Sciatic nerve (tissue), 2 donors: ENCODE measurements around the gene CEP85L. TPM values are rescaled to one million over a fixed set of nuclear protein-coding genes. Genes with fewer than 3 reads are reported as not detected.

Source experiments
- ATAC-seq: fragments of 200-7000 bp; cut with Tn5 transposase; one replicate; pipeline ENCODE4 v1.9.1; 2020; ENCODE audit warnings: mild to moderate bottlenecking, moderate library complexity
- DNase-seq: peaks from one replicate; pipeline ENCODE4 v3.0.0-alpha.2; 2020; ENCODE audit warnings: low spot score
- intact Hi-C: fragments of 100-400 bp; cut with DNase I; formaldehyde crosslinking; loops from one replicate; pipeline ENCODE4 v1.14.2; 2022
- total RNA-seq: library from RNA; stranded (reverse); fragmentation: NEBNext Ultra II Directional; extraction: Animal tissue kit (Norgen Biotek cat#: 25700); gene quantifications from one replicate; pipeline ENCODE4 v1.2.1, GENCODE V29; 2021
- donor health status: DM: no; HTN: no; CAD: no.
- donor health status: DM: no; HTN: no; CAD: no.

Gene CEP85L
- 50.4 TPM for total RNA-seq

- DNase-seq = peak; percentile 95
- ATAC-seq = peak; percentile 96
- intact Hi-C loops = no loop called here
Observed at GRCh38 chr6:118651282-118652050, at the start of gene CEP85L. Gene CEP85L, minus strand, starts transcription at chr6:118651591. Its CDS starts 322 bp downstream, at chr6:118651269.

DNA sequence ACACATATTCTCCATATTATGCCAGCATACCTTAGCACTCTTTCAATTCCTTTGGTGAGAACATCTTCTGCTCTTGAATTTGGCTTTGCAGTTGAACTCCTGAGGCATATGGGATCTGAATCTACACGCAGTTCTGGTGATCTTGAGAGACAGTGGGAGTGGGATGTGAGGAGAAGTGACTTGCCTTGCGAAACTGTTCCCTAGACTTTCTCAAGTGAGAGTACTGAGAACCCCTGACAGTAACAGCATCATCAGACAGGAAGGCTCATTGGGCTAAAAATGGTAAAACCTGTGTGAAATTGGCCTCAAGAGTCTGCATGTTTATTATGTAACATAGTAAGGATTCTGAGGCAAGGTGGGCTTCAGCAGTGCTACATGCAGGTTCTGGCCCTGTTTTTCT is 49.1 kb upstream of the CEP85L start:
- ATAC-seq (no peak), DNase-seq (no peak)
- intact Hi-C loops = no loop called here

- no peak for ATAC-seq
- no peak for DNase-seq
- intact Hi-C loops = no loop called here
Observed at GRCh38 chr6:118697554-118697953, 46.2 kb upstream of the CEP85L start.

GRCh38 chr6:118696271-118696670 is 44.9 kb upstream of the CEP85L start:
- ATAC-seq (no peak), DNase-seq (no peak)
- intact Hi-C loops = no loop called here

GRCh38 chr6:118693562-118693961 is 42.2 kb upstream of the CEP85L start:
- intact Hi-C loops = no loop called here
- DNase-seq (no peak), ATAC-seq (no peak)

- DNase-seq (no peak), ATAC-seq (no peak)
- intact Hi-C loops = no loop called here
Observed at GRCh38 chr6:118685823-118686449, 34.5 kb upstream of the CEP85L start.

GRCh38 chr6:118683881-118684872 is 32.8 kb upstream of the CEP85L start:
- DNase-seq (no peak), ATAC-seq (no peak)
- intact Hi-C loops = no loop called here

- no peak for DNase-seq
- ATAC-seq = peak; percentile 87
- intact Hi-C loops = no loop called here
Observed at GRCh38 chr6:118680452-118681095, 29.2 kb upstream of the CEP85L start.

- DNase-seq = no peak
- intact Hi-C loops = no loop called here
- ATAC-seq = no peak
Observed at GRCh38 chr6:118679327-118679901, 28.0 kb upstream of the CEP85L start.

DNA sequence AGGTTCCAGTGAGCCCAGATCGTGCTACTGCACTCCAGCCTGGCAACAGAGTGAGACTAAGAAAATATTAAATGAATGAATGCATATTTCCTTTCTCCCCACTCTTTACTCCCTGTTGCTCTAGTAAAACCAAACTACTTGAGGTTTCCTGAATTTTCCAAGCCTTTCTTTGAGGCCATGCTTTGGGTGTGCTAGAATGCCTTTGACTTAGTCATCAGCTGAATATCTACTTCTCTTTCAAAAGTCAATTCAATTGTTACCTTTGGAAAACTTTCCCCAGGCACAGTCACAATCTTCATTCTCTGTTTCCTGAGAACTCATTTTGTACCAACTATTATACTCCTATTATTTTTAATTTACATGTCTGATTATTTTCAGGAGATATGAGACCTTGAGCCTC is 27.5 kb upstream of the CEP85L start:
- ATAC-seq (no peak), DNase-seq (no peak)
- intact Hi-C loops = no loop called here

- DNase-seq (no peak), ATAC-seq (no peak)
- intact Hi-C loops = no loop called here
Observed at GRCh38 chr6:118677193-118677592, 25.8 kb upstream of the CEP85L start.

DNA sequence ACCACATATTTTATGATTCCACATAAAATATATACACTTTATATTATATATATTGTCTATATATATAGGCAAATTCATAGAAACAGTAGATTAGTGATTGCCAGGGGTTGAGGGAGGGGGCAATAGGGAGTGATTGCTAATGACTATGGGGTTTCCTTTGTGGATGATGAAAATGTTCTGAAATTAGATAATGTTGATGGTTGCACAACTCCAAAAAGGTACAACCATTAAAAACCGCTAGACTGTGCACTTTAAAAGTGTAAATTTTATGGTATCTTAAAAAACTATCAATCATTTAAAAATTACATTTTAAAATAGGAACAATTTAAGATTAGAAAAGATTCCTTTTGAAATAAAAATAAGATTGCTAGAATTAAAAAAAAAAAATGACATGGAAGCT is 23.8 kb upstream of the CEP85L start:
- DNase-seq (no peak), ATAC-seq (no peak)
- intact Hi-C loops = no loop called here

DNA sequence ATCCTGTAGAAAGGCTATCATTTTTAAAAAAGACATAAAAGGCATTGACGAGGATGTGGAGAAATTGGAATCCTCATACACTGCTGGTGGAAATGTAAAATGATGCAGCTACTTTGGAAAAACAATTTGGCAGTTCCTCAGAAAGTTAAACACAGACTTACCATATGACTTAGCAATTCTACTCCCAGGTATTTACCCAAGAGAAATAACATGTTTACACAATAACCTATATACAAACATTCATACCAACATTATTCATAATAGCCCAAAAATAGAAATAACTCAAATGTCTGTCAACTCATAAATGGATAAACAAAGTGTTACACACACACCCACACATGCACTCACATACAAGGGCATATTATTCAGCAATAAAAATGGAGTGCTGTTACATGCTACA is 23.4 kb upstream of the CEP85L start:
- intact Hi-C loops = no loop called here
- ATAC-seq = no peak
- DNase-seq = no peak

DNA sequence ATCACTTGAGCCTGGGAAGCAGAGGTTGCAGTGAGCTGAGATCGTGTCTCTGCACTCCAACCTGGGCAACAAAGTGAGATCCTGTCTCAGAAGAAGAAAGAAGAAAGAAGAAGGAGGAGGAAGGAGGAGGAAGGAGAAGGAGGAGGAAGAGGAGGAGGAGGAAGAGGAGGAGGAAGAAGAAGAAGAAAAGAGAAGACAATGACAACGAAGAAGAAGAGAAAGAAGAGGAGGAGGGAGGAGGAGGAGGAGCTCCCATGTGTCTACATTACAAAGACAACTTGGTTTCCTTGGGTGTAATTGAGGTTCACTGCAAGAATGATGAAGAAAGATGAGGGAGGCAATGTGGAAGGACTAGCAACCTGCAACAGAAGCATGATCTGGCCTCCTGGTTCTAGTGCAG is 21.3 kb upstream of the CEP85L start:
- ATAC-seq (no peak), DNase-seq (no peak)
- intact Hi-C loops = no loop called here

DNA sequence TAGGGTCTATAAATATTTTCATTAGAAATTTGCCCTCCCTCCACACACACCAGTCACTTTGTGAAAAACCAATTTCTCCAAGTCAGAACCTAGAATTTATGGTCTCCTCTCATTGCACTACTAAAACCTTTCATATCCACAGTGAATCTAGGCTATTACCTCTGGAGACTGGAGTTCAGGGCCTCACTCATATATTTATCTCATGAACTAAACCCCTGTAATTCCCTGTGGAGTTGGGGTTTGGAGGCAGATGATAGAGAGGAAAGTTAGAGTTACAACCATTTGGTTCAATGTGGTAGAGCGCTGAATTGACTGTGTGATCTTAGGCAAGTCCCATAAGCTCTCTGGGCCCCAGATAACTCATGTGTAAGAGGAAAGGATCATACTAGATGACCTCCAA is 18.2 kb upstream of the CEP85L start:
- ATAC-seq = no peak
- intact Hi-C loops = no loop called here
- DNase-seq = no peak

GRCh38 chr6:118668761-118669385 is 17.5 kb upstream of the CEP85L start:
- intact Hi-C loops = no loop called here
- DNase-seq = no peak
- ATAC-seq = peak; percentile 35

- intact Hi-C loops = no loop called here
- ATAC-seq = no peak
- no peak for DNase-seq
Observed at GRCh38 chr6:118667988-118668387, 16.6 kb upstream of the CEP85L start.

DNA sequence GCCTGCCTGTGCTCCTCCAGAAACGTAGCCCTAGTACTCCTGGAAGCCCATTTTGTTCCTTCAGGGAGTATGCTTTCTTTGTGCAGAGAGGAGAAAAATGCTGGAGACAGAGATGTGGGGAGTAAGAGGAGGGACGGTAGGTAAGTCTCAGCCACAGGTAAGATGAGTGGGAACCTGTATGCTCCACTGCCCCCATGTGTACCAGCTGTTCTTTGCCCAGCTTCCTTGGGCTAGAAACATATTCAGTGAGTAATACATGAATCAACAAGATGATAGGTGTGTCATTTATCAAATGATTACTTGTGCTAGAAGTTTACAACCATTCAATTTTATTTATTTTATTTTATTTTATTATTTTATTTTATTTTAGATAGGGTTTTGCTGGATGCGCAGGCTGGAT is 13.6 kb upstream of the CEP85L start:
- DNase-seq (no peak), ATAC-seq (no peak)
- intact Hi-C loops = no loop called here
